AG10803 (cell line): ENCODE data around the gene TSFM.

Source experiments
- DNase-seq: peaks from one replicate; pipeline ENCODE4 v3.0.0; 2010; ENCODE audit warnings: low read depth
- H3K4me3 ChIP-seq: 2 replicates; pipeline ENCODE4 v1.5.1; 2011; ENCODE audit warnings: mild to moderate bottlenecking, low read length, control low read depth
- TF ChIP-seq, protein P1 (sequence below): conservative IDR thresholded peaks from 2 replicates; pipeline ENCODE4 v1.5.1; 2011; ENCODE audit warnings: mild to moderate bottlenecking, low read length, control low read depth, inconsistent platforms

The TSFM gene

GRCh38 chr12:57810450-57810849 lies 27.9 kb downstream of the TSFM start:
- TF ChIP-seq, protein P1, sequence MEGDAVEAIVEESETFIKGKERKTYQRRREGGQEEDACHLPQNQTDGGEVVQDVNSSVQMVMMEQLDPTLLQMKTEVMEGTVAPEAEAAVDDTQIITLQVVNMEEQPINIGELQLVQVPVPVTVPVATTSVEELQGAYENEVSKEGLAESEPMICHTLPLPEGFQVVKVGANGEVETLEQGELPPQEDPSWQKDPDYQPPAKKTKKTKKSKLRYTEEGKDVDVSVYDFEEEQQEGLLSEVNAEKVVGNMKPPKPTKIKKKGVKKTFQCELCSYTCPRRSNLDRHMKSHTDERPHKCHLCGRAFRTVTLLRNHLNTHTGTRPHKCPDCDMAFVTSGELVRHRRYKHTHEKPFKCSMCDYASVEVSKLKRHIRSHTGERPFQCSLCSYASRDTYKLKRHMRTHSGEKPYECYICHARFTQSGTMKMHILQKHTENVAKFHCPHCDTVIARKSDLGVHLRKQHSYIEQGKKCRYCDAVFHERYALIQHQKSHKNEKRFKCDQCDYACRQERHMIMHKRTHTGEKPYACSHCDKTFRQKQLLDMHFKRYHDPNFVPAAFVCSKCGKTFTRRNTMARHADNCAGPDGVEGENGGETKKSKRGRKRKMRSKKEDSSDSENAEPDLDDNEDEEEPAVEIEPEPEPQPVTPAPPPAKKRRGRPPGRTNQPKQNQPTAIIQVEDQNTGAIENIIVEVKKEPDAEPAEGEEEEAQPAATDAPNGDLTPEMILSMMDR = no peak
- no peak overlapping the region for H3K4me3 ChIP-seq
- DNase-seq = peak; percentile 38

DNA sequence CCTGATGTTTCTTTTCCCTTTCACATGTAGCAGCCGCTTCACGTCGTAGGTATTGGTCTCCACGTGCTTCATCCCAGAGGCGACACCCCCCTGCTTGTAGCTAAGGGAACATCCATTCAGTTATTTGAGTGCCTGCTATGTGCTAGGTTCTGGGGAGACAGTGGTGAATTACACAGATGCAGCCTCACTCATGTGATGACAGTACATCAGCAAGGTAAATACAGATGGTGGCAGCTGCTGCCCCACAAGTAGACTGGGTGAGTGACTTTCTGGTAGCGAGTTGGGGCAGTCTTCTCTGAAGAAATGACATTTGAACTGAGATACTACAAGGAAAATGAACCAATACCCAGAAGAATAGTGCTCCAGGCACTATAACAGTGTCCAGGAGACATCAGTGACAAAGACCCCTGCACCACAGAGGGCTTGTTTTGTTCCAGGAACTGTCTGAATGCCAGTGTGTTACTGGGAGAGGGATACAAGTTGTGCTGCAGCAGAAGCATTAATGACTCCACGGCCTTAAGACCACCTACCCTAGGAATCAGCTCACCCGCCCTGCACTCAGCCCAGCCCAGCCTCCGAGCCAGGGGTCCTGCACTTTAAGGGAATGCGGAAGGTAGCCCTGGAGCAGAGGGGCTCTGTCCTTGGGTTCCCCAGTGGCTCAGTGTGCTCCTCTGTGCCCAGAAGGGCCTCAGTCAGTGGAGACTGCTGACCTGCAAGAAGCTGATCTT lies 28.6 kb downstream of the TSFM start:
- TF ChIP-seq, protein P1 = no peak
- DNase-seq = no peak
- H3K4me3 ChIP-seq = no peak overlapping the region

- TF ChIP-seq, protein P1 = no peak
- DNase-seq = no peak
- no peak overlapping the region for H3K4me3 ChIP-seq
These were observed 30.8 kb downstream of the TSFM start for GRCh38 chr12:57813111-57813970.

- TF ChIP-seq, protein P1 = no peak
- H3K4me3 ChIP-seq = no peak overlapping the region
- no peak for DNase-seq
These were observed 31.6 kb downstream of the TSFM start for GRCh38 chr12:57813971-57814772.

GRCh38 chr12:57815177-57816000 lies 32.8 kb downstream of the TSFM start:
- no peak for DNase-seq
- TF ChIP-seq, protein P1 = peak; percentile 6; the same call in 1 of the 2 replicates
- no peak overlapping the region for H3K4me3 ChIP-seq
